ENCODE results near the gene TTC13.

Gene TTC13

DNA sequence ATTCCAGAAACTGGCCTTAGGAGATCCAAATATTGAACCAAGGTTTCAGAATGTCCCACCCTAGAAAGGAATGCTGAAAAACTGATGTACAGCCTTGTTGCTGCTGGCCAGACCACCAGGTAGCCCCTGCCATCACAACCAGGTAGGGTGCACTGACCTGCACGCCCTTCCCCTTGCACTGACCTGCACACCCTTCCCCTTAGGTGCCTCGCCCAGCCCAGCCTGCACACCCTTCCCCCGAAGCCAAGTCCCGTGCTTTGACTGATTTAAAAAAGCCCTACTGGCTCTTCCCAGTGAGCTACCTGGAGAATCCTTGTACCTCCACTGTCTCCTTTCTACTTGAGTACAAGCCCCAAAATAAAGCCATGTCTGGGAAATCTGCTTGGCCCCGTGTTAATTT is 84.0 kb downstream of the TTC13 start:
- Histone ChIP-seq H2AFZ (ENCODE audit: low read length, unreplicated experiment) (no peak overlapping the region), H3K36me3 (ENCODE audit: insufficient read depth, low read length) (no peaks in the 10 kb centered on the region), H3K4me1 (ENCODE audit: control insufficient read depth, insufficient read depth, low read length, unreplicated experiment) (peaks cover under 1% of the 10 kb centered on the region), H3K27me3 (ENCODE audit: insufficient read depth, low read length) (no peaks in the 10 kb centered on the region), H3K4me3 (ENCODE audit: low read depth, low read length) (no peak overlapping the region), H3K27ac (ENCODE audit: low read depth, low read length) (no peak overlapping the region), H3K79me2 (ENCODE audit: control insufficient read depth, insufficient read depth, low read length, unreplicated experiment) (no peaks in the 10 kb centered on the region)

DNA sequence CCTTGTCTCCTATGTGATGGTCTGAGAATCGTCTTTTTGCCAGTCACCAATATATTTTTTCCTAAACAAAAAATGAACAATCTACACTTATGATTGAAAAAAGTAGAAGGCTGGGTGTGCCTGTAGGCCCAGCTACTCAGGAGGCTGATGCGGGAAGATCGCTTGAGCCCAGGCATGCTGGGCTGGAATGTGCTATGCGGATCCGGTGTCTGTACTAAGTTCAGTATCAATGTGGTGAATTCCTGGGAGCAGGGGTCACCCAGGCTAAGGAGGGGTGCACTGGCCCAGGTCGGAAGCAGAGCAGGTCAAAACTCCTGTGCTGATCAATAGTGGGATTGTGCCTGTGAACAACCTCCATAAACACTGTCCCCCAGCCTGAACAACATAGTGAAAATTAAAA is 84.6 kb downstream of the TTC13 start:
- no peaks in the 10 kb centered on the region for H3K27me3 ChIP-seq (ENCODE audit: insufficient read depth, low read length)
- no peak overlapping the region for H2AFZ ChIP-seq (ENCODE audit: low read length, unreplicated experiment)
- no peaks in the 10 kb centered on the region for H3K36me3 ChIP-seq (ENCODE audit: insufficient read depth, low read length)
- H3K79me2 ChIP-seq (ENCODE audit: control insufficient read depth, insufficient read depth, low read length, unreplicated experiment), result no peaks in the 10 kb centered on the region
- no peak overlapping the region for H3K27ac ChIP-seq (ENCODE audit: low read depth, low read length)
- H3K4me1 ChIP-seq (ENCODE audit: control insufficient read depth, insufficient read depth, low read length, unreplicated experiment), result no peaks in the 10 kb centered on the region
- H3K4me3 ChIP-seq (ENCODE audit: low read depth, low read length), result no peak overlapping the region

- no peaks in the 10 kb centered on the region for H3K36me3 ChIP-seq (ENCODE audit: insufficient read depth, low read length)
- H2AFZ ChIP-seq (ENCODE audit: low read length, unreplicated experiment), result no peak overlapping the region
- H3K79me2 ChIP-seq (ENCODE audit: control insufficient read depth, insufficient read depth, low read length, unreplicated experiment), result no peaks in the 10 kb centered on the region
- no peaks in the 10 kb centered on the region for H3K4me1 ChIP-seq (ENCODE audit: control insufficient read depth, insufficient read depth, low read length, unreplicated experiment)
- H3K27me3 ChIP-seq (ENCODE audit: insufficient read depth, low read length), result no peaks in the 10 kb centered on the region
- no peak overlapping the region for H3K27ac ChIP-seq (ENCODE audit: low read depth, low read length)
- no peak overlapping the region for H3K4me3 ChIP-seq (ENCODE audit: low read depth, low read length)
Measured at GRCh38 chr1:230892018-230892491, 86.6 kb downstream of the TTC13 start.

- Histone ChIP-seq H3K27me3 (ENCODE audit: insufficient read depth, low read length) (no peaks in the 10 kb centered on the region), H2AFZ (ENCODE audit: low read length, unreplicated experiment) (peak overlapping the region; percentile 78), H3K27ac (ENCODE audit: low read depth, low read length) (no peak overlapping the region), H3K4me3 (ENCODE audit: low read depth, low read length) (no peak overlapping the region), H3K79me2 (ENCODE audit: control insufficient read depth, insufficient read depth, low read length, unreplicated experiment) (no peaks in the 10 kb centered on the region), H3K4me1 (ENCODE audit: control insufficient read depth, insufficient read depth, low read length, unreplicated experiment) (no peaks in the 10 kb centered on the region), H3K36me3 (ENCODE audit: insufficient read depth, low read length) (no peaks in the 10 kb centered on the region)
Measured at GRCh38 chr1:230891413-230891812, 87.2 kb downstream of the TTC13 start.

DNA sequence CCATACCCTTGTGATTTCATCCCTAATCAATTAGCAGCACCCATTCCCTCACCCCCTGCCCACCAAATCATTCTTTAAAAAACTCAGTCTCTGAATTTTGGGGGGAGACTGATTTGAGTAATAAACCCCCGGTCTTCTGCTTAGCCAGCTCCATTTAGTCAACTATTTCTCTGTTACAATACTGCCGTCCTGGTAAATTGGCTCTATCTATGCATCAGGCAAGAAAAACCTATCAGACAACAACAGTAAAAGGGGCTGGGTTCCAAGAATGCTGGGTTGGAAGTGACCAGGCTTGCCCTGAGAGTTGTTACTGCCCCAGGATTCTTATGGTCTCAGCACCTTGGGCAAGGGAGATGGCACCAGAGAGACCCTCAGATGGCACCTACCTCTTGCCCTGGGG is 94.0 kb downstream of the TTC13 start:
- H3K36me3 ChIP-seq (ENCODE audit: insufficient read depth, low read length), result no peaks in the 10 kb centered on the region
- H3K4me3 ChIP-seq (ENCODE audit: low read depth, low read length), result no peak overlapping the region
- no peaks in the 10 kb centered on the region for H3K4me1 ChIP-seq (ENCODE audit: control insufficient read depth, insufficient read depth, low read length, unreplicated experiment)
- H3K79me2 ChIP-seq (ENCODE audit: control insufficient read depth, insufficient read depth, low read length, unreplicated experiment), result no peaks in the 10 kb centered on the region
- no peak overlapping the region for H2AFZ ChIP-seq (ENCODE audit: low read length, unreplicated experiment)
- H3K27ac ChIP-seq (ENCODE audit: low read depth, low read length), result no peak overlapping the region
- H3K27me3 ChIP-seq (ENCODE audit: insufficient read depth, low read length), result peaks cover 14% of the 10 kb centered on the region

DNA sequence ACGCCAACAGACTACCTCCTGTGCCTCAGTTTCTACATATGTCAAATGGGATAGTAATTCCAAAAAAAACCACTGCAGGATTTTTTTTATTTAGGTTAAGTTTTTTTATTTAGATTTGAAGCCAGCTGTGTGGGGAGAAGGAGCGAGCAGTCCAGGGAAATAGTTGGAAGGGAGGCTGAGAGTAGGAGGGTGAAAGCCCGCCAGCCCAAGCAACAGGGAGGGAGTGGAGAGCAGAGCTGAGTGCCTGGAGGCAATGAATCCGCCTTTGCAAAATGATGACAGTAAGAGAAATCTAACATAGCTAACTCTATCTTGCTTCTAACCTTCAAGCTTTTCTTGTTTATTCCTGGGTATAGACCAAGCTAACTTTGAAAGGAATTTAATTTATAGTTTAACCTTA is 94.7 kb downstream of the TTC13 start:
- no peak overlapping the region for H3K27ac ChIP-seq (ENCODE audit: low read depth, low read length)
- H3K4me1 ChIP-seq (ENCODE audit: control insufficient read depth, insufficient read depth, low read length, unreplicated experiment), result peaks cover 3% of the 10 kb centered on the region
- H3K27me3 ChIP-seq (ENCODE audit: insufficient read depth, low read length), result peaks cover 14% of the 10 kb centered on the region
- H2AFZ ChIP-seq (ENCODE audit: low read length, unreplicated experiment), result no peak overlapping the region
- H3K79me2 ChIP-seq (ENCODE audit: control insufficient read depth, insufficient read depth, low read length, unreplicated experiment), result no peaks in the 10 kb centered on the region
- no peak overlapping the region for H3K4me3 ChIP-seq (ENCODE audit: low read depth, low read length)
- no peaks in the 10 kb centered on the region for H3K36me3 ChIP-seq (ENCODE audit: insufficient read depth, low read length)

- peaks cover 12% of the 10 kb centered on the region for H3K27me3 ChIP-seq (ENCODE audit: insufficient read depth, low read length)
- H3K4me1 ChIP-seq (ENCODE audit: control insufficient read depth, insufficient read depth, low read length, unreplicated experiment), result peaks cover 28% of the 10 kb centered on the region
- H3K36me3 ChIP-seq (ENCODE audit: insufficient read depth, low read length), result no peaks in the 10 kb centered on the region
- H3K4me3 ChIP-seq (ENCODE audit: low read depth, low read length), result no peak overlapping the region
- no peak overlapping the region for H3K27ac ChIP-seq (ENCODE audit: low read depth, low read length)
- no peak overlapping the region for H2AFZ ChIP-seq (ENCODE audit: low read length, unreplicated experiment)
- H3K79me2 ChIP-seq (ENCODE audit: control insufficient read depth, insufficient read depth, low read length, unreplicated experiment), result no peaks in the 10 kb centered on the region
Measured at GRCh38 chr1:230879778-230880177, 98.9 kb downstream of the TTC13 start.

DNA sequence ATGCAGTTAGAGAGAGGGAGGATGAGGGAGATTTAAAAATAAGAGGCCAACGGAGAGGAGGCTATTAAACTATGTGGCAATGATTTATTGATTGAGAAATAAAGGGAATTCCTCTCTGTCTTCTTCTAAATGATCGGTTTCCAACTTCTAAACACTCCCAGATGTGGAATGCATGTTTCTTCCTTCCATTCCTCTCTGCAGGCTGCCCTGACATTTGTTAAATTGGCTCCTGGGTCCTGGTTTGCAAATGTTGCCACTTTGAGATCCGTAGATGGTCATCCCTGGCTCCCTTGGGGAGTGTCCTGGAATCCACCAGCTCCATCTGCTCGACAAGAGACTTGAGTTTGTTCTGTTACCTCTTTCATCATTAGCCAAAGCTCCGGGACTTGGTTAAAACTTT is 100.1 kb downstream of the TTC13 start:
- Histone ChIP-seq H3K36me3 (ENCODE audit: insufficient read depth, low read length) (no peaks in the 10 kb centered on the region), H3K79me2 (ENCODE audit: control insufficient read depth, insufficient read depth, low read length, unreplicated experiment) (no peaks in the 10 kb centered on the region), H3K4me3 (ENCODE audit: low read depth, low read length) (peak overlapping the region; percentile 29; the same call in 1 of the 2 replicates), H3K27ac (ENCODE audit: low read depth, low read length) (peak overlapping the region; percentile 28), H3K4me1 (ENCODE audit: control insufficient read depth, insufficient read depth, low read length, unreplicated experiment) (peaks cover 28% of the 10 kb centered on the region), H2AFZ (ENCODE audit: low read length, unreplicated experiment) (no peak overlapping the region), H3K27me3 (ENCODE audit: insufficient read depth, low read length) (peaks cover under 1% of the 10 kb centered on the region; the same call in 1 of the 2 replicates)

GRCh38 chr1:230877924-230878590 is 100.6 kb downstream of the TTC13 start:
- Histone ChIP-seq H3K4me3 (ENCODE audit: low read depth, low read length) (no peak overlapping the region), H2AFZ (ENCODE audit: low read length, unreplicated experiment) (no peak overlapping the region), H3K36me3 (ENCODE audit: insufficient read depth, low read length) (no peaks in the 10 kb centered on the region), H3K79me2 (ENCODE audit: control insufficient read depth, insufficient read depth, low read length, unreplicated experiment) (no peaks in the 10 kb centered on the region), H3K27me3 (ENCODE audit: insufficient read depth, low read length) (no peaks in the 10 kb centered on the region), H3K27ac (ENCODE audit: low read depth, low read length) (peak overlapping the region; percentile 28), H3K4me1 (ENCODE audit: control insufficient read depth, insufficient read depth, low read length, unreplicated experiment) (peaks cover 28% of the 10 kb centered on the region)

GRCh38 chr1:230877146-230877923 is 101.3 kb downstream of the TTC13 start:
- no peak overlapping the region for H3K27ac ChIP-seq (ENCODE audit: low read depth, low read length)
- no peaks in the 10 kb centered on the region for H3K27me3 ChIP-seq (ENCODE audit: insufficient read depth, low read length)
- no peak overlapping the region for H3K4me3 ChIP-seq (ENCODE audit: low read depth, low read length)
- H3K79me2 ChIP-seq (ENCODE audit: control insufficient read depth, insufficient read depth, low read length, unreplicated experiment), result no peaks in the 10 kb centered on the region
- H3K4me1 ChIP-seq (ENCODE audit: control insufficient read depth, insufficient read depth, low read length, unreplicated experiment), result peaks cover 28% of the 10 kb centered on the region
- H2AFZ ChIP-seq (ENCODE audit: low read length, unreplicated experiment), result no peak overlapping the region
- no peaks in the 10 kb centered on the region for H3K36me3 ChIP-seq (ENCODE audit: insufficient read depth, low read length)

- Histone ChIP-seq H3K36me3 (ENCODE audit: insufficient read depth, low read length) (no peaks in the 10 kb centered on the region), H3K27me3 (ENCODE audit: insufficient read depth, low read length) (no peaks in the 10 kb centered on the region), H3K4me3 (ENCODE audit: low read depth, low read length) (no peak overlapping the region), H3K4me1 (ENCODE audit: control insufficient read depth, insufficient read depth, low read length, unreplicated experiment) (peaks cover 28% of the 10 kb centered on the region), H2AFZ (ENCODE audit: low read length, unreplicated experiment) (no peak overlapping the region), H3K27ac (ENCODE audit: low read depth, low read length) (no peak overlapping the region), H3K79me2 (ENCODE audit: control insufficient read depth, insufficient read depth, low read length, unreplicated experiment) (no peaks in the 10 kb centered on the region)
Measured at GRCh38 chr1:230876660-230877059, 102.0 kb downstream of the TTC13 start.
